H1 (cell line): ENCODE results near the gene PJA1.

Experiments used
- ATF2 ChIP-seq: IDR thresholded peaks from 2 replicates; pipeline ENCODE4 v1.6.1; 2012; ENCODE audit warnings: low read length, inconsistent platforms
- CEBPB ChIP-seq: IDR thresholded peaks from 2 replicates; pipeline ENCODE4 v1.6.1; 2012; ENCODE audit warnings: low read depth, low read length
- CTCF ChIP-seq, 3 experiments: IDR thresholded peaks; 1 replicate in 2 of 3; 2 replicates in 1 of 3; pipeline versions ENCODE4 v1.5.1 to v1.6.1; 2011; ENCODE audit warnings: low read length in 3 of 3, mild to moderate bottlenecking in 3 of 3, inconsistent platforms in 2 of 3, low read depth in 1 of 3, moderate library complexity in 1 of 3; ENCODE audit not compliant: insufficient read depth in 1 of 3; ENCODE audit errors: control extremely low read depth in 1 of 3
- EP300 ChIP-seq, 2 experiments: IDR thresholded peaks; 1 replicate in 1 of 2; 2 replicates in 1 of 2; pipeline ENCODE4 v1.6.1; 2011 to 2012; ENCODE audit warnings: low read depth in 2 of 2, low read length in 2 of 2, mild to moderate bottlenecking in 2 of 2, borderline replicate concordance in 1 of 2, inconsistent platforms in 1 of 2, moderate library complexity in 1 of 2
- JUN ChIP-seq: IDR thresholded peaks from 2 replicates; pipeline ENCODE4 v1.6.1; 2011; ENCODE audit warnings: low read depth, mild to moderate bottlenecking, improper control_type of control experiment, low read length
- PHF8 ChIP-seq: fragments of 200-600 bp; sonication (generic); conservative IDR thresholded peaks from 2 replicates; pipeline ENCODE4 v1.7.1; 2012; ENCODE audit warnings: low read depth, mild to moderate bottlenecking, inconsistent platforms, low read length, moderate library complexity
- SUZ12 ChIP-seq: fragments of 200-600 bp; sonication (generic); IDR thresholded peaks from 2 replicates; pipeline ENCODE4 v1.6.1; 2012; ENCODE audit warnings: mild to moderate bottlenecking, inconsistent platforms, low read length, moderate library complexity, mixed read lengths
- USF2 ChIP-seq: IDR thresholded peaks from 2 replicates; pipeline ENCODE4 v1.6.1; 2011; ENCODE audit warnings: low read length, improper control_type of control experiment
- TF ChIP-seq, protein P1 (sequence below): IDR thresholded peaks from 2 replicates; pipeline ENCODE4 v1.6.1; 2012; ENCODE audit warnings: inconsistent platforms

DNA sequence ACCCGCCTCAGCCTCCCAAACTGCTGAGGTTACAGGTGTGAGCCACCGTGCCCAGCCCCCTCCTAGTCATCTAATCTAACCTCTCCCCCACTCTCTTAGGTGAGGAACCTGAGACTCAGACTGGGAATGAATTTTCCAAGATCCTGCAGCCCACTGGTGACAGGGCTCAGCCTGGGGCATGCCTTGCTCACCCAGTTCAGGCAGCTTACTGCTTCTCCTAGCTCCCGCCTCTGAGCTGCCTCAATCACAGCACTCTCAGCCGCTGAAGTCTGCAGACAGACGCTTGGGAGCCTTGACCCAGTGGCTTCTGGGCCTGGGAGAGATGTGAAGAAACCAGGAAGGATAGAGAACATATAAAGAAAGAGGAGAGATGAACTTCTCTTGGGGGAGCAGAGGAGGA lies 24.4 kb downstream of the PJA1 start:
- TF ChIP-seq JUN = no peak
- TF ChIP-seq USF2 = no peak
- TF ChIP-seq CTCF (IDR thresholded peaks at IDR 0.05; ENCODE audit: control extremely low read depth in 1 of 3, insufficient read depth in 1 of 3, low read depth in 1 of 3, low read length in 3 of 3) = no peak
- no peak for TF ChIP-seq CEBPB
- TF ChIP-seq, protein P1, sequence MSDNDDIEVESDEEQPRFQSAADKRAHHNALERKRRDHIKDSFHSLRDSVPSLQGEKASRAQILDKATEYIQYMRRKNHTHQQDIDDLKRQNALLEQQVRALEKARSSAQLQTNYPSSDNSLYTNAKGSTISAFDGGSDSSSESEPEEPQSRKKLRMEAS = no peak
- TF ChIP-seq SUZ12 = no peak
- no peak for TF ChIP-seq EP300 (IDR thresholded peaks at IDR 0.05; ENCODE audit: borderline replicate concordance in 1 of 2, low read depth in 2 of 2, low read length in 2 of 2)
- TF ChIP-seq PHF8 = no peak
- TF ChIP-seq ATF2 = no peak
